HG03066 (cell line): ENCODE data around the gene WDR20.
"Not testable (repeated sequence)": the region's sequence is repeated elsewhere in the genome, so short reads cannot be mapped to it uniquely, and the experiment has no call there.

Source experiments
- ATAC-seq: cut with Tn5 transposase; IDR thresholded peaks from one replicate; pipeline ENCODE4 v1.9.1; 2021; ENCODE audit warnings: low read depth; ENCODE audit not compliant: unreplicated experiment

WDR20 gene

GRCh38 chr14:102231476-102232347 lies 92.0 kb downstream of the WDR20 start:
- ATAC-seq: no peak

GRCh38 chr14:102232348-102232625 lies 92.6 kb downstream of the WDR20 start:
- no peak for ATAC-seq

- no peak for ATAC-seq
These were observed 93.4 kb downstream of the WDR20 start for GRCh38 chr14:102233081-102233480.

GRCh38 chr14:102234331-102235264 lies 94.9 kb downstream of the WDR20 start:
- ATAC-seq: no peak

DNA sequence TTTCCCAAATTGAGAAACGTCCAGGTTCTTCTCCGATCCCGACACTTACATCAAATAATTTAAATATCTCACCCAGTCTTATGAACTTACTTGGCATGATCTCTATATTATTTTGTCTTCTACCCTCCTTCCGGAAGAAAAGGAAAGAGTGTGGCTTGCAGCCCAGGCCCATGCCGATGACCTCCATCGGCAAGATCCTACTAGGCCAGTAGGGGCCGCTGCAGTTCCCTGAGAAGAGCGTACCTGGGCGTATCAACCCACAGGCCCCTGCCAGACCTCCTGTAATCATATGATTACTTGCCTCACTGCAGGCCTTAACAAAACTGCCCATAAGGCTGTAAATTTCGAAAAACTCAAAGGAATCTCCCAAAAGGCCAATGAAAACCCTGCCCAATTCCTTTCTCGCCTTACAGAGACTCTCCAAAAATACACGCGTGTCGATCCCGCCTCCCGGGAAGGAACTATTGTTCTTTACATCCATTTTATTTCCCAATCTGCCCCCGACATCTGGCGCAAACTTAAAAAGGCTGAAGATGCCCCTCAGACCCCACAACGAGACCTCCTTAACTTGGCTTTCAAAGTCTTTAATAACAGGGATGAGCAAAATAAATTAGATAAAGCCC lies 95.7 kb downstream of the WDR20 start:
- no peak for ATAC-seq

DNA sequence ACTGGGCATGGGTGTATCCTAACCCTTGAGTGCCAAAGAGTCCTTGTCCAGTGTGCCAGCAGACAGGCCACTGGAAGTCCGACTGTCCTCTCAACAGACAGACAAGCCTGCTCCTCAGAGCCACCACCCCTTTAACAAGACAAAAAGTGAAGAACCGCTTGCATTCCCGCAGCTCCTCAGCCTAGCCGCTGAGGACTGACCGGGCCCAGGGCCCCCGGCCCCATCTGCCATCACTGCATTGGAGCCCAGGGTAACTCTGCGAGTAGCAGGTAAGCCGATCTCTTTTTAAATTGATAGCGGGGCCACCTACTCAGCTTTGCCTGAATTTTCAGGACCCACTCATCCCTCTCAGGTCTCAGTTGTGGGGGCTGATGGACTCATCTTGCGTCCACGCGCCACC lies 96.3 kb downstream of the WDR20 start:
- no peak for ATAC-seq

DNA sequence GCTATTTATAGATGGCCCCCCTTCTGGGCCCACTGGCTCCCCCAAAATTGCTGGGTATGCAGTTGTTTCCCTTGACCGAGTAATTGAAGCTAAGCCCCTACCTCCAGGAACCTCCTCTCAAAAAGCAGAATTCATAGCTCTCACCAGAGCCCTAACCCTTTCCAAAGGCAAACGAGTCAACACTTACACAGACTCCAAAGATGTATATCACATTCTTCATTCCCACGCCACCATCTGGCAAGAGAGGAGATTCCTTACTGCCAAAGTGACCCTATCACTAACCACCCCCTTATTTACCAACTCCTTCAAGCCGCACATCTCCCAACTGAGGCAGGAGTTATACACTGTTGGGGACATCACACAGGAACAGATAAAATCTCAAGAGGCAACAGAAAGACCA lies 98.4 kb downstream of the WDR20 start:
- ATAC-seq: no peak

GRCh38 chr14:102238766-102239165 lies 99.1 kb downstream of the WDR20 start:
- ATAC-seq: no peak

- no peak for ATAC-seq
These were observed 99.5 kb downstream of the WDR20 start for GRCh38 chr14:102239231-102239630.

DNA sequence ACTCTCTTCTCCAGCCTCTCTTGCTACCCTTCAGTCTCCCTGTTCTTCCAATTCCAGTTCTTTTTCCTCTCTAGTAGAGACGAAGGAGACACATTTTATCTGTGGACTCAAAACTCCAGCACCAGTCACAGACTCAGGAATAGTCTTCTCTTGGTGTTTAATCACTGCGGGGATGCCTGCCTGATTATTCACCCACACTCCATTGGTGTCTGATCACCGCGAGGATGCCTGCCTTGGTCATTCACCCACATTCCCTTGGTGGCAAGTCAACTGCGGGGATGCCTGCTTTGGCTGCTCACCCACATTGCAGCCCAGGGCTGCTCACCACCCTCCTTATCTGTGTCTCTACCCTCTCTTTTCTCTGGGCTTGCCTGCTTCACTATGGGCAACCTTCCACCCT lies 100.8 kb downstream of the WDR20 start:
- not testable (repeated sequence) for ATAC-seq

- ATAC-seq: no peak
These were observed 101.5 kb downstream of the WDR20 start for GRCh38 chr14:102241147-102241546.

- not testable (repeated sequence) for ATAC-seq
These were observed 104.1 kb downstream of the WDR20 start for GRCh38 chr14:102243795-102244194.

- ATAC-seq: no peak
These were observed 106.4 kb downstream of the WDR20 start for GRCh38 chr14:102246071-102246470.

- no peak for ATAC-seq
These were observed 108.4 kb downstream of the WDR20 start for GRCh38 chr14:102248121-102248520.

DNA sequence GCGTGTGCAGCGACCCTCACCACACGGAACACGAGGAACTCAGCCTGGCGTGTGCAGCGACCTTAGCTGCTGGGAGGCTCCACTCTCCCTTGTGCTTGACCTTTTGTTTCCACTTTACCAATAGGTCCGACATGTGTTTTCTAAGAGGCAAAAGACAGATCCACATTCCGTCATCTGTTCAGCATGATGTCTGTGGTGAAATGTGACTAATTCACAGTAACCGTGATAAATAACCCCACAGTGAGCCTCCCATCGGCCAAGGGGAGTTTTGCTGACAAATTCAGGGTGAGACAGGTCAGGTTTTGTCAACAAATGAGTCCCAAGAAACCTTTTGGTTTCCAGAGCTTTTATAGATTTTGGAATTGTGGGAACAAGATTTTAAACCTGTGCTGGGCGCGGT lies 109.3 kb downstream of the WDR20 start:
- ATAC-seq: no peak

DNA sequence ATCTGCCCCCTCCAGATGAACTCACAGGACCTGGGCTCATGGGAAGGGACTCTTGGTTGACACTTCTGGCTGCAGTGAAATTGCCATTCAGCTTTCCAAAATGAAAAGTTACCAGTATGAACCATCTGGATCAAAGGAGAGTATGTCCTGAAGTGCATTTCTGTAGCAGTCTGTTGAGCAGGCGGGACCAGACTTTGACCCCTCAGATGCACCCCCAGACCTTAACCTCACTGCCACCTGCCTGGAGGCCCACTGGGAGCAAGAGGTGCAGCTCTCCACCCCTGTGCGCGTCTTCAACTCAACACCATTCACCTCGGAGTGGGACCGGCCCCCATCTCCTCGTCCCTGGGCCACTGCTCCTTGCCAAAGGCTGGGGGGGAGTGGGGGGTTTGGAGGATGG lies 110.3 kb downstream of the WDR20 start:
- no peak for ATAC-seq

- no peak for ATAC-seq
These were observed 110.9 kb downstream of the WDR20 start for GRCh38 chr14:102250636-102251035.

GRCh38 chr14:102251161-102251560 lies 111.5 kb downstream of the WDR20 start:
- no peak for ATAC-seq

- no peak for ATAC-seq
These were observed 113.4 kb downstream of the WDR20 start for GRCh38 chr14:102252834-102253801.
